NCI-H1105 treated with DMSO at 0.1 percent for 48 hours (cell line): ENCODE results near the gene SH2D3C.

Experiments
- DNase-seq: peaks from one replicate; lab custom pipeline; 2025; lab: John Stamatoyannopoulos, UW

The SH2D3C gene

DNA sequence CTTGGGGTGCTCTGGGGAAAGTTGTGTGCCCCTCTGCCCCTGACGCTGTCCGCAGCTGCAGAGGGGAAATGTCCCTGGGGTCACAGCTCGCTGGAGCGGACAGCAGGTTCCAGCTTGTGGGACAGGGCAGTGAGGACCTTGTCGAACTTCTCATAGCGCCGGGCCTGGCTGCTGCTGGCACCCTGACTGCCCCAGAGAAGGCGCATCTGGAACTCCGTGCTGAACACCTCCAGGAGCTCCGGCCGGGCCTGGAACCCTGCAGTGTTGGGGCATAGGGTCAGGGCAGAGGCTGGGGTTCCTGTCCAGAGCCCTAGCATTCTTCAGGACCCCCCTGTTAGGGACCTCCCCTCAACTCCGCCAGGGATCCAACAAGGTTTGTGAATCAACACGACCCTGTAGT is 39.8 kb downstream of the SH2D3C start:
- no peak for DNase-seq

DNA sequence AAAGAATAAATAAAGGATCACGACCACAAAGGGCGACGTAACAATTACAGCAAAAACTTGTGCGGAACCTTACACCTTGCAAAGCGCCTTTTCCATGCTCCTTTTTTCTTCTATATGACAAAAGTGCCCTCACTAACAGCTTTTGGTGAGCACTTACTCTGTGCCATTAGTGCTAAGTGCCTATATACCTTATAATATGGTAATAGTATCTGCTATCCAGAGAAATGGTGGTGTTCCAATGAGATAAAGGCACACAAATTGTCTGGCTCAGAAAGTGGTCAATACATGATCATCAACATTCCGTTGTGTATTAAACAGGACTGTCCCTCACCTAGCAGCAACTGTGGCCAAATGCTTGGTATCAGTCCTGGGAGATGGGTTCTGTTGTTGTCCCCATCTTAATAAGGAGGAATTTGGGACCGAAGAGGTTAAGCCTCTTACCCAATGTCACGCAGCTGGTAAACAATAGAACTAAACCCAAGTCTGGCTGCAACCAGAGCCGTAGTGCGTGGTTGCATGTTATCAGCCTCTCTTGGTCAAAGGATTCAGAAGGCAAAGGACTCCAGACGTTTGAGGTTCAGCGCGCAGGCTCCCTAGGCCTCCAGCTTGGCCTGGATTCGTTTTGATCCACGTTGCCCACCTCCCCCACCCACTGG is 42.8 kb downstream of the SH2D3C start:
- DNase-seq, result no peak

DNA sequence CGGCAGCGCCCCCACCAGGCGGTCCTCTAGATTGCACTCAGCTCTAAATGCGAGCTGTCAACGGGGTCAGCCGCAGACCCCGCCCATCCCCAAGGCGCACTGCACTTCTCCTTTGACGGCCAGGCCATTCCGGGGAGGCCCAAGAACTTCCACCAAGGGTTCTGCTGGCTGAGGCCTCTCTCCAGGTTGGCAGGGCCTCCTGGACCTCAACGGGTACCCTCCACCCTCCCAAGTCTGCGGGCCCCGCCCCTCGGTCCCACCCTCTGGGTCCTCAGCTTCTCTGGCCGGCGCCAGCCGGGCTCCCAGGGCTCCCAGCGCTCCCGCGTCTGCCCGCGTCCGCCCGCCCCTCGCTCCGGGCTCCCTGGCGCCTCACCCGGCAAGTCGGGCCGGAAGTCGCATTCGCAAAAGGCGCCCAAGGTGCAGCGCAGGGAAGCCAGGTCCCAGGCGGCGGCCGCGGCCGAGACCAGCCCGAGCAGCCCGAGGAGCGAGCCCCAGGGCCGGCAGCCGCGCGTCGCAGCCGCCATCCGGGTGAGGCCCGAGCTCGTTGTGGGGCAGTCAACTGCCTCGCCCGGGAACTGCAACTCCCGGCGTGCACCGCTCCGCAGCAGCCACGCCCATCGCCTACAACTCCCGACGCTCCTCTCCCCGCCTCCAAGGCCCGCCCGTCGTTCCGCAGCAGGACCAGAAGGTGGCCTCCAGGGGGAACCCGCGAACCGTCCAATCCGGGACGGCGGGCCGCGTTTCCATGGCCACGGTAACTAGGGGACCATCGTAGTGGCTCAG is 43.5 kb downstream of the SH2D3C start, which contains the start of gene TOR2A:
Gene TOR2A (minus strand): TSS at position 548 of the 783 bp plus-strand sequence. CDS start 24 bp downstream, at position 524.
- DNase-seq, result peak; percentile 94

DNA sequence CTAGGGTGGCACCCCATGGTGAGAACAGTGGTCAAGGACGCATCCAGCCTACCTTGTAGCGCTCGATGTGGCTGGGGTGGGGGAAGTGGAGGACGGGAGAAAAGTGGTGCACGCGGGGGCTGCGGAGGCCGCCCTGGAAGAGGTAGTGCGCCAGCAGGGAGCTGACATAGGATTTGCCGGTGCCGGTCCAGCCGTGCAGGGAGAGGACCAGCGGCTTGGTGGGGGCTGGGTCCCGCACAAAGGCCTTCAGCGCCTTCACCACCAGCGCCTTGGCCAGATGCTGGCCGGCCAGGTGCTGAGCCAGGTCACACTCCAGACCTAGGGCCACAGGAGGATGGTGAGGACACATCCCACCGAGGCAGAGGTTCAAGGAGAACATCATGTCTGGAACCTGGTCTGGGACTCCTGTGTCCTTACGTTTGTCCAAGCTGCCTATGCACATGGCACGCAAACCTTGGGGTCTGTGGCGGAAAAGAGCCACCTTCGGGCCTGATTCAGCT is 44.2 kb downstream of the SH2D3C start:
- DNase-seq, result no peak

DNA sequence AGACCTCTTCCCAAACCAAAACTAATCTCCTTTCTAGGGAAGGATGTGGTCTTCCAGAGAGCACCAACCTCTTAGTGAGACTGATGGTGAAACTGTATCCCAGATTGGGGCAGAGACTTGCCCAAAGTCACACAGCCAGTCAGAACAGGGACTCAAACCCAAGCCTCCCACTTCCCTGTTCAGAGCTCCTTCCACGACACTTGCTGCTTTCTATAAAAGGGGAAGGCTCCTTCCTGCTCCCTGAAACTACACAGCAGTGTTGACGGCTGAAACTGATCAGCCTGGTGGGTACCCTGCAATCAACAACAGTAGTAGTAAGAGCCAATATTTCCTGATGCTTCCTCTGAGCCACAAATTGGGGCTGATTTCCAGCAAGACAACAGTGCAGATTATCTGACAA is 44.9 kb downstream of the SH2D3C start:
- no peak for DNase-seq

DNA sequence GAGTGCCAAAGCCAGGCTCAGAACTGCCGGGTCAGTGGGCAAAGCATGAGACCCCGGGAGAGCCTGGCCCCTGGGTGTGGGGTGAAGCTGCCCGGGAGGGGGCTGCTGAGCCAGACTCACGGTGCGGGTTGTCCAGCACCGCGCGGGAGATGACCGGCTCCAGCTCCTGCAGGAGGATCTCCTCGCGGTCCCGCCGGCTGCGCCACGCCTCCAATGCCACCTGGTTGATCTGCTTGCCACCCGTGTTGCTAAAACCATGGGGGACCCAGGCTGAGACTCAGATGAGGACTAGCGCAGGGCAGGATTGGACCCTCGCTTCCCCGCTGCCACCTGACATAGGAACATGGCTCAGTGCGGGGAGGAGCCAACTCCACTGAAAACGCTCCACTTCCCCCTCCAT is 46.0 kb downstream of the SH2D3C start:
- DNase-seq, result no peak

DNA sequence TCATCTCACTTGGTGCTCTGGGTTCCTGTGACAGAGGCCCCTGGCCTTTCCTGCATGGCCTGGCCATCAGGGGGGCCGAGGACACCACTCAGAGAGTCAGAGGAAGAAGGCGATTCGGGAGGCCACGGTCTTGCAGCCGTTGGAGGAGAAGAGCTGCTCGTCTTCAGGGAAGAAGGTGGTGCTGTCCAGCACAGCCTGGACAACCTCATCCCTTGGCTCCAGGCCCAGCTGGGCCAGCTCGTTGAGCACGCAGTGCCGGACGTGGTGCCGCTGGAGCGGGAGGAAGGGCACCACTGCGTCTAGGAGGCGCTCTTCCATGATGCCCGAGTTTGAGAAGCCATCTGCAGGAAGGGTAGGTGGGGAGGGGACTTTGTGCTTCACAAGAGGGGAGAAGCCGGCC is 46.5 kb downstream of the SH2D3C start:
- DNase-seq, result no peak

DNA sequence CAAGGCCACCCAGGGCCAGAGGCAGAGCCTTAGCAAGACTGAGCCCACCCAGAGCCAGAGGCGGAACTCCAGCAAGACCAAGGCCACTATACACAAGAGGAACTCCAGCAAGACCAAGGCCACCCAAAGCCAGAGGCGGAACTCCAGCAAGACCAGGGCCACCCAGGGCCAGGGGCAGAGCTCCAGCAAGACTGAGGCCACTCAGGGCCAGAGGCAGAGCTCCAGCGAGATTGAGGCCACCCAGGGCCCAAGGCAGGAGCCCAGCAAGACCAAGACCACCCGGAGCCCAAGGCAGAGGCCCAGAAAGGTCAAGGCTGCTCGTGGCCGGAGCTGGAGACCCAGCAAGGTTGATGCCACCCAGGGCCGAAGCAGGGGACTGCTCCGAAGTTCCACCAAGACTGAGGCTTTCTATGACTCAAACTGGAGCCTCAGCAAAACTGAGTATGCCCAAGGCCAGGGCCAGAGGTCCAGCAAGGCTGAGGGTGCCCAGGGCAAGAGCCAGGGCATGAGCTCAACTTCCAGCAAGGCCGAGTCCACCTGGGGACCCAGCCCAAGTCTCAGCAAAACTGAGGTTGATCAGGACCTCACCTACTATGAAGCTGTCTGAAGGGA is 47.6 kb downstream of the SH2D3C start:
- DNase-seq, result no peak

DNA sequence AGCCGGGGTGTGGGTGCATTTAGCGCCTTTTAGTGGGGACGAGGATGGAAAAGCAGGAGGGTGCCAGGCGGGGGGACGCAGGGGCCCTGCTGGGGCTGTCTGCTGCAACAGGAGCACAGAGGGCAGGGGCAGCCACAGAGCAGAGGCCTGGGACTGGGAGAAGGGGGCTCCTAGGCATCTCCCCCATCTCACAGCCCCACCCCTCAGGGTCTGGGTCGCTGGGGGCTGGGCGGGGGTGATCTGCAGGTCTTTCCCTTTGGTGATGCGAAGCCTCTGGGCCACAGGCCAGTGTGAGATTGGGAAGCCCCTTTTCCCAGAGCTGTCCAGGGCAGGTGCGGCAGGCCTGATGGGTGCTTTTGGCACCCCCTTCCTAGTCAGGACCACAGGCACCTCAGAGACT is 48.2 kb downstream of the SH2D3C start:
- no peak for DNase-seq

DNA sequence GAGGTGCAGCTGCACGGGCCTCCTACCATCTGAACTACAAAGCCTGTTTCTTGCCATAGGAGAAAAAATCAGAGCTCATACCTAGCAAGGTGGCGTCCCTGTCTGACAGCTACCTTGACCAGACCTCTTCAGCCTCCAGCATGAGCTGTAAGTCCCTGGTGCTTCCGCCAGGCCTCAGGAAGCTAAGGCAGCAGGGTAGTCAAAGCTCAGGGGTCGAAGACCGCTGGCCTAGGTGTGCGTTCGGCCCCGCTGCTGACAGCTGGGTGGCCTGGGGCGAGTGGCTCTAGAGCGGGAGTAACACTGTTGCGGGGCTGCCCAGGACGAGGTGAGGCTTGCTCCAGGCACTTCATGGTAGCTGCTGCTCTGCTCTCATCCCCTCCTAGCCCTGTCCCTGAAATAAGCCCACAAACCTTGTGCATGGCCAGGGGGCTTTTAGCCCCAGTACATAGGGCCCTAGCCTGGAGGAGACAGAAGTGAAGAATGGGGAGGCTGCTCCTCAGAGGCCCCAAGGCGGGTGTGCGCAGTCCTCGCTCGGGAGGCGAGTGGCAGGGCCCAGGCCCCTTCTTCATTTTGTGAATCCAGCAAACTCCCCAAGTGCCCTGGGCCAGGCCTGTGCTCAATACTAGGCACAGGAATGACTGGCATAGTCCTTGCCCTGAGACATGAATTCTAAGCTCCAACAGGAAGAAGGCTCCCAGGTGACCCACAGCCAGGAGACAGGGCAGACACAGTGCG is 48.8 kb downstream of the SH2D3C start:
- DNase-seq, result no peak

DNA sequence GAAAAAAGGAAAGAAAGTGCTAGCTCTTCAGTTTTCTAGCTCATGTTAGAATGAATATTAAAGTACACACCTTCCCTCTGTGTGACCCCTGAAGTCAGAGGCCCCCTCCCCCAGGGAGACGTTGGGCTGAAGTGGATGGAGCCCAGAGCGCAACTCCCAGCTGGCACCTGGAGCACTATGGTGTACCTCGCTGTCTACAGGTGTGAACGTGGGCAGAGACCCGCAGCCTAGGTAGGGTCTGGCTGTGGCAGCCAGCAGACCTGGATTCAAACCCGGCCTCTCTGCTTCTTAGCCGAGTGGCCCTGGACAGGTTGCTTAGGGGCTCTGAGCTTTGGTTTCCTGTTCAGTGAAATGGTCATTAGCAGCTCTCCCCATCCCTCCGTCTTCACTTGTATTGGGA is 49.7 kb downstream of the SH2D3C start:
- no peak for DNase-seq

DNA sequence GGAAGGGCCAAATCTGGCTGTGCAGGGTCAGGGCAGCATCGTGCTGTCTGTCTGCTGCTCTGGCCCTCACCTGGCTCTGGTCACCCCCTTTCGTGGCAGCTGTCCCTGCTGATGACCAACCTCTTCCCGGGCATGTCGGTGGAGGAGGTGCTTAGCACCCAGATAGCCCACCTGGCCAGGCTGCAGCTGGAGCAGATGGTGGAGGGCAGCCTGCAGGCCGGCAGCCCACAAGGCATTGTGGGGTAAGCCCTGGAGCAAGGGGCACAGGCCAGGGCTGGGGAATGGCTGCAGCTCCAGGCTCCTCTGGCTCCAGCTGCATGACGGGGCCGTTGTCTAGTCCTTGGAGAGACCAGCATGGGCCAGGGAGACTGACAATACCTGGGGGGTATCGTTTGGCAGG is 51.6 kb downstream of the SH2D3C start:
- no peak for DNase-seq

DNA sequence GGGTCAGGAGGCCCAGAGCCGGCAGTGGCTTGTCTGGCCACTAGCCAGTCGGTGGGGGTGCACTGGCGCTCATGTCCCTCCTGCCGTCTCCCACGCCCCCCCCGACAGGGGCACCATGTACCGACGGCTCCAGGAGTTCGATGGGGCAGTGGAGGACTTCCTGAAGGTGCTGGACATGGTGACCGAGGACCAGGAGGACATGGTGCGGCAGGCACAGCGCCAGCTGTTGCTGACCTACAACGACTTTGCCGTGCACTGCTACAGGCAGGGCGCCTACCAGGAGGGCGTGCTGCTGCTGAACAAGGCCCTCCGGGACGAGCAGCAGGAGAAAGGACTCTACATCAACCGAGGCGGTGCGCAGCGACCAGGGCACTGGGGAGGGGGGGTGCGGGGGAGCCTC is 54.5 kb downstream of the SH2D3C start:
- no peak for DNase-seq

DNA sequence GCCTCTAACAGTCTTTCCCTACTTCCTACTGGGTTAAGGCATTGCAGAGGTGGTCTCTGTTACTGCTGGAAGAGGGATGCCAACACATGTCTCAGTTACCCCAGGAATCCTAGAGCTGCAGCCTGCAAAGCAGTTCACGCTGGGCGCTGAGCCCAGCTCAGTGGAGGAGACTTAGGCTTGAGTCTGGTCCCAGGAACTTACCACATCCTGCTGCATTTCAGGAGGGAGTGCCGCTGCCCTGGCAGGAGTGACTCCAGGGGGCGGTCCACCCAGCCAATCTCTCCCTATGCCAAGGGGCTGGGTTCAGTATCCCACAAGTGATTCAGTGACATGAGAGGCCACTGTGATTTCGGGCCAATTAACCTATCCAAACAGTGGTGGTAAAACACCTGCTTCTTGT is 55.0 kb downstream of the SH2D3C start:
- DNase-seq, result no peak

DNA sequence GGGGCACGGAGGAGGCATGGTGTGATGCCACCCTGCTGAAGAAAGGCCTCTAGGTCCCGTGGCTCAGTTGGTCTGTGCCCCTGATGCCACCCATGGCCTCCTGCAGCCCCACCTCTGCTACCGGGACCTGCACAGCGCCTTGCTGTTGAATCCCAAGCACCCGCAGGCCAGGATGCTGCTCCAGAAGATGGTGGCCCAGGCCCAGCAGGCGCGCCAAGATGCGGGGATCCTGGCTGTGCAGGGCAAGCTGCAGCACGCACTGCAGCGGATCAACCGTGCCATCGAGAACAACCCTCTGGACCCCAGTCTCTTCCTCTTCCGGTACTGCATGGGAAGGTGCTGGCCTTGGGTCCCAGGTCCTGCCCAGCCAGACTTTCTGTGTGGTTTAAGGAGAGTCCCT is 55.5 kb downstream of the SH2D3C start:
- DNase-seq, result no peak

DNA sequence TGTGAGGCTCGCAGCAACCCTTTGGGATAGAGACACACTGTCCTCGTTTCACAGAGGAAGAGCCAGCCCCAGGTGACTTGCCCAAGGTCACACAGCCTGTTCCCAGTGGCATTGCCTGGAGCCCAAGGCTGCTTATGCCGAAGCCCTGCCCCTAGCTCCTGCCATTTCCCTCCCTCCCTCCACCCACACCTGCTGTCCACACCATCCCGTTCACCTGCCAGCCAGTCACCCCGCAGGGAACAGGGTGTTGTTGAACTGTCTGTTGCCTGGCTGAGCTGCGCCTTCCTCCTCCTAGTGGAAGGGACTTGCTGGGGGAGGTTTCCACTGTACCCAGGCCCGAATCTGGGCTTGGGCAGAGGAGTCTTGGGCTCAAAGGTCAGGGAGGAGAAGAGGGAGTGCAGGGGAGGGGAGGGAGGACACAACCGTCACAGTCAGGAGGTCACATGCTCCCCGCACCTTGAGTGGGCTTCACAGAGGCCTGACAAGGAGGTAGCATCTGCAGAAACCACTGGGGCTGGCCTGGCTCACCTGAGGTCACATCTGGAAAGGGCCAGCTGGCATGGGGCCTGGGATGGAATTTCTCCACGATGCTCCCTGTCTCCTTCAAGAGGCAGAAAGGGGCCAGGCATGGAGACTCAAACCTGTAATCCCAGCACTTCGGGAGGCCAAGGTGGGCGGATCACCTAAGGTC is 56.3 kb downstream of the SH2D3C start:
- DNase-seq, result no peak

DNA sequence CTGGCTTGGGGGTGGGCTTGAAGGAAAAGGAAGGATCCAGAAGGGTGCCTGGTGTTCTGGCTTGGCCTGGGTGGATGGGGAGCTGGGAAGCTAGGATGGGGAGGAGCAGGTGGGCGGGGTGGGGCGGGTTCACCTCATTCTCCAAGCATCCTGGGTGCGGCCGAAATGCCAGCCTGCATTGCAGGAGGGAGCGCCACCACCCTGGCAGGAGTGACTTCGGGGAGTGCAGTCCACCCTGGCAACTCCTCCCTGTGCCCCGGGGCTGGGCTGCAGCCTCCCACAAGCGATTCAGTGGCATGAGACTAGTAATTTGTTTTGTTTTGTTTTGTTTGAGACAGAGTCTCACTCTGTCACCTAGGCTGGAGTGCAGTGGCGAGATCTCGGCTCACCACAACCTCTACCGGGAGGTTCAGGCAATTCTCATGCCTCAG is 57.1 kb downstream of the SH2D3C start:
- DNase-seq, result no peak

DNA sequence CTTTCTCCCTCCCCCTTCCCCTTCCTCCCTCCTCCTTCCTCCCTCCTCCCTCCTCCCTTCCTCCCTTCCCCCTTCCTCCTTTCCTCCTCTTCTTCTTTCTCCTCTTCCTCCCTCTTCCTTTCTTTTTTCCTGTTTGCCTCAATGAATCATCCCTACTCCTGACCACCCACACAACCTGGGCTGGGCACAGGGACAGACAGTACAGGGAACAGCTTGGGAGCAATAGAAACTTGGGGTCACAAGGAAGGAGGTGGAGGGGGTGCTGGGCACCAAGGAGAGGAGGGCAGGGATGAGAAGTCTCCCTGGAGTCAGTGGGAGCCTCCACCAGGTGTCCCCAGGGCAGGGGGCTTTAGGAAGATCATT is 57.6 kb downstream of the SH2D3C start:
- no peak for DNase-seq

DNA sequence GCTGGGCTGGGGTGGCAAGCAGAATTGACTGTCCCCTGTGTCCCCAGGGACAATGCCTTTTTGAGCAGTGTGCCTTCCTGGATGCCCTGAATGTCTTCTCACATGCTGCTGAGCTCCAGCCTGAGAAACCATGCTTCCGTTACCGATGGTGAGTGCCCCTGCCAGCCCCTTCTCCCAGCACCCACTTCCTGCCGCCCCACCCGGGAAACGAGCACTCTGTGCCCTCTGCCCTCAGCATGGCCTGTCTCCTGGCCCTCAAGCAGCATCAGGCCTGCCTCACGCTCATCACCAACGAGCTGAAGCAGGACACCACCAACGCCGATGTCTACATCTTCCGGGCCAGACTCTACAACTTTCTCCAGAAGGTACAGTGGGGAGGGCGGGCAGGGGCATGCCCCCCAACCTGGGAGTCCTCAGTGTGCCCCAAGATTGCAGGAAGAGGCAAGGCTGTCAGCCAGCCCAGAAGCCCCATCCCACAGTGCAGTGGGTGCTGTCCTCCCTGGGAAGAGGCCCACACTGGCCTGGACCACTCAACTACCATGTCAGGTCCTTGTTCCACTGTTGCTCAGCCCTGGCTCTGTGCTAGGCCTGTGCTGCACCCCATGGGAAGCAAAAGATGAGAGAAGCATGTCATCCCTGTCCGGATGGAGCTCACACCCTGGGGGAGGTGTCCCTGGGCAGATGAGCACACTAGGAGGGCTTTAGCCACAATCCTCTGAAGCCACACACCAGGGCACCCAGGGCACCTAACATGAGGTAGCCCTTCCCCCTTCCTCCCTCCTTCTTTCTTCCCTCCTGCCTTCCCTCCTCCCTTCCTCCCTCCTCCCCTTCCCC is 58.2 kb downstream of the SH2D3C start:
- DNase-seq, result no peak

DNA sequence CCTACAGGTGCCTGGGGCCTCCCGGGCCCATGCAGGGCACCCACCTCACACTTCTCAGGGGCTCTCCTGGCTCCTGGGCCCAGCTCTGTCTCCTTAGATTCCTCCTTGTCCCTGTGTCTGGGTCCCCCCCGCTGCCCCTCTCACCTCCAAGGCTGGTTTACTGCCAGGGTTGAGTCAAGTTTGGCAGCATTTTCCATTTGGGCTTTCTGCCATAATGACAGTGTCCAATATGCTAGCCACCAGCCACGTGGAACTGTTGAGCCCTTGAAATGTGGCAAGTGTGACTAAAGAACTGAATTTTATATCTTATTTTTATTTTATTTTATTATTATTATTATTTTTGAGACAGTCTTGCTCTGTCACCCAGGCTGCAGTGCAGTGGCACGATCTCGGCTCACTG is 60.7 kb downstream of the SH2D3C start:
- DNase-seq, result no peak

DNA sequence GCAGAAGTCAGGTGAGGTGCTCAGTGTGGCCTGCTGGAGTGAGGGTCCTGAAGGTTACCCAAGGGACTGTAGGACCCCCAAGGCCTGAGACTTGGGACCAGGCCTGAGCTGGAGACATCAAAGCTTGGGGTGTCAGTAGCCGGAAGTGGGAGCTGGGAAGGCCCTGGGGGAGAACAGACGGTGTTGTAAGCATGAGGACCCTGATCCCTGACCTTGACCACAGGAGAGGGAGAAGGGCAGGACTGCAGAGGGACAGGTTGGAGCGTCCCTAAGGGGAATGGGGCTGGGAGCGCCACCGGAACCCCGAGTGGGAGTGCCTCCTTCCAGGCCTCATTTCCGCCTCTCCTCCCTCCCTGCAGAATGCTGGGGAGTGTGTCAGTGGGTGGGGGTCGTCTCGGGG is 62.1 kb downstream of the SH2D3C start:
- DNase-seq, result no peak
